ENCODE measurements around the gene RPAP3. TPM values are rescaled to one million over a fixed set of nuclear protein-coding genes. Genes with fewer than 3 reads are reported as not detected.
"Not testable (repeated sequence)": the region's sequence is repeated elsewhere in the genome, so short reads cannot be mapped to it uniquely, and the experiment has no call there.

Gene RPAP3
- total RNA-seq, 1 experiment from 2014 or later = 47.2 TPM

DNA sequence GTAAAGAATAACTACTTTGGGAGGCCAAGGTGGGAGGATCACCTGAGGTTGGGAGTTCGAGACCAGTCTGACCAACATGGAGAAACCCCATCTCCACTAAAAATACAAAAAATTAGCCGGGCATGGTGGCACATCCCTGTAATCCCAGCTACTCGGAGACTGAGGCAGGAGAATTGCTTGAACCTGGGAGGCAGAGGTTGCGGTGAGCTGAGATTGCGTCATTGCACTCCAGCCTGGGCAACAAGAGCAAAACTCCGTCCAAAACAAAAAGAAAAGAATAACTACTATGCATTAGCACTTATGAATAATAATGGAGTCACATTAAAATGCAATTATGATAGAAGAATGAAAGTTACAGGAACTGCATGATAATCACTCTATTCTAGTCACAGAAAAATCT lies 37.9 kb downstream of the RPAP3 start:
- H3K36me3 ChIP-seq (ENCODE audit: insufficient read depth, low read length) = peaks cover 68% of the 10 kb centered on the region; the same call in 1 of the 2 replicates
- not testable (repeated sequence) for H3K4me2 ChIP-seq (ENCODE audit: low read depth, low read length, poor library complexity, severe bottlenecking); H3K9ac ChIP-seq (ENCODE audit: low read length)

DNA sequence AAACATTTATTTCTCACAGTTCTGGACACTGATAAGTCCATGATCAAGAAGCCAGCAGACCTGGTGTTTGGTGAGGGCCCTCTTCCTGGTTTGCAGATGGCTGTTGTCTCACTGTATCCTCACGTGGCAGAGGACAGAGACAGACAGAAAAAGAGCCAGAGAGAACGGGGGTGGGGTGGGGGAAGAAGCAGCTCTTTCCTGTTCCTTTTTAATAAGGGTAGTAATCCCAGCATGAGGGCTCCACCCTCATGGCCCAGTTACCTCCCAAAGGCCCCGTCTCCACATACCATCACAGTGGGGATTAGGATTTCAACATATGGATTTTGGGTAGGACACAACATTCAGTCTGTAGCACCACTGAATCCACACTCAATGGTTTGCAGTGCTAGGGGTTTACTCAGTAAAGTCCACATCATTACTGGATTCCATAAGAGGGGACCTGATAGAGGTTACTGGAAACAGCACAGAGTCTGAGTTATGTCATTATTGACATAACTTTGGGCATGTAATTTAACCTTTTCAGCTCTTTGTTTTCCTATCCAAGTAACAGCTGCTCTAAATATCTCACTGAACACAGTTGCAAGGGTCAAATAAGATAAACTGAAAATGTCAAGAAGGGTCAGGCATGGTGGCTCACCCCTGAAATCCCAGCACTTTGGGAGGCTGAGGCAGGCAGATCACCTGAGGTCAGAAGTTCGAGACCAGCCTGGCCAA lies 53.2 kb downstream of the RPAP3 start:
- Histone ChIP-seq H3K9me3 (ENCODE audit: low read length) (no peaks in the 10 kb centered on the region), H3K79me2 (ENCODE audit: low read length) (peaks cover 12% of the 10 kb centered on the region; the same call in 1 of the 2 replicates), H3K4me3 (ENCODE audit: low read length) (0 out of 2 replicates have a peak overlapping the region, but pooled peaks have one; percentile 5), H4K20me1 (ENCODE audit: insufficient read depth, low read depth, low read length) (no peaks in the 10 kb centered on the region), H3K36me3 (ENCODE audit: insufficient read depth, low read length) (peaks cover 7% of the 10 kb centered on the region), H3K9ac (ENCODE audit: low read length) (peak overlapping the region; percentile 31; the same call in 1 of the 2 replicates), H3K4me2 (ENCODE audit: low read depth, low read length, poor library complexity, severe bottlenecking) (peak overlapping the region; percentile 47), H3K27ac (ENCODE audit: low read length) (peak overlapping the region; percentile 80), H3K9me2 (replicated peaks; ENCODE audit: insufficient read depth, low read length) (no peaks in the 10 kb centered on the region), H3K4me1 (ENCODE audit: low read length) (peaks cover 18% of the 10 kb centered on the region), H3K27me3 (ENCODE audit: low read length) (no peaks in the 10 kb centered on the region), H2AFZ (ENCODE audit: low read length) (no peak overlapping the region)
- DNase-seq = peak; percentile 53

More for the DNA sequence above, 37.9 kb downstream of the RPAP3 start:
- not testable (repeated sequence) for H3K27ac ChIP-seq (ENCODE audit: low read length); H3K4me3 ChIP-seq (ENCODE audit: low read length); H4K20me1 ChIP-seq (ENCODE audit: insufficient read depth, low read depth, low read length); H3K27me3 ChIP-seq (ENCODE audit: low read length); H3K9me2 ChIP-seq (replicated peaks; ENCODE audit: insufficient read depth, low read length); H3K4me1 ChIP-seq (ENCODE audit: low read length); DNase-seq; H2AFZ ChIP-seq (ENCODE audit: low read length); H3K9me3 ChIP-seq (ENCODE audit: low read length)
- peaks cover 30% of the 10 kb centered on the region for H3K79me2 ChIP-seq (ENCODE audit: low read length)

DNA sequence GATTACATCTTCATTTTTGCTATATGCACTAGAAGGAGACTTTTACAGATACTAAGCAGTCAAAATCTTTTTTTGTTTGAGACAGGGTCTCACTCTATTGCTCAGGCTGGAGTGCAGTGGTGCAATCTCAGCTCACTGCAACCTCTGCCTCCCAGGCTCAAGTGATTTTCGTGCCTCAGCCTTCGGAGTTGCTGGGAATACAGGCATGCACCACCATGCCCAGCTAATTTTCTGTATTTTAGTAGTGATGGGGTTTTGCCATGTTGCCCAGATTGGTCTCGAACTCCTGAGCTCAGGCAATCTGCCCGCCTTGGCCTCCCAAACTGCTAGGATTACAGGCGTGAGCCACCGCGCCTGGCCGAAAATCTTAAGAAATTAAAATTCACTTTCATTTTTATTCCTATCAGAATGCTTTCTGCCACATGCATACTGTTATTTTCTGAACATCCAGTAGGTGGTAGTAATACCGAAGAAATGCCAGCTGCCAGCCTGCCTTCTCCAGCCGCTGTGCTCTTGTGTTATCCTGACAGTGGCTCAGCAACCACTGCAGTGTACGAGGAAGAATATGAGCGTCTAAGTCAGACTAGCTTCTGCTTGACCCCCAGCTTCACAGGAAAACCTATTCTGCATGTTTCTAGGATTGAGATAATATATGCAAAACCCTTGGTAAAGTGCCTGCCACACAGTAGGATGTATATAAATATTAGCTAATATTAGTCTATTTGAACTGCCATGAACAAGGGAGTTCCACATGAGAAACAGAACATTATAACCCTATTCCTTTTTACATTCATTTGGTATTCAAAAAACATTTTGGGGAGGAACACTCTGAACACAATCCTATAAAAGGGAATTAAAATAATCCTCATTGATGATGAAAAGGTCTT lies 54.2 kb downstream of the RPAP3 start:
- Histone ChIP-seq H3K9ac (ENCODE audit: low read length) (peak overlapping the region; percentile 31; the same call in 1 of the 2 replicates), H3K4me3 (ENCODE audit: low read length) (0 out of 2 replicates have a peak overlapping the region, but pooled peaks have one; percentile 5), H4K20me1 (ENCODE audit: insufficient read depth, low read depth, low read length) (no peaks in the 10 kb centered on the region), H3K4me2 (ENCODE audit: low read depth, low read length, poor library complexity, severe bottlenecking) (peak overlapping the region; percentile 47), H3K36me3 (ENCODE audit: insufficient read depth, low read length) (peaks cover 10% of the 10 kb centered on the region), H3K27ac (ENCODE audit: low read length) (peak overlapping the region; percentile 80), H3K9me2 (replicated peaks; ENCODE audit: insufficient read depth, low read length) (no peaks in the 10 kb centered on the region), H3K9me3 (ENCODE audit: low read length) (no peaks in the 10 kb centered on the region), H3K79me2 (ENCODE audit: low read length) (peaks cover 8% of the 10 kb centered on the region; the same call in 1 of the 2 replicates), H2AFZ (ENCODE audit: low read length) (no peak overlapping the region), H3K4me1 (ENCODE audit: low read length) (peaks cover 18% of the 10 kb centered on the region), H3K27me3 (ENCODE audit: low read length) (no peaks in the 10 kb centered on the region)
- peak; percentile 89 for DNase-seq

DNA sequence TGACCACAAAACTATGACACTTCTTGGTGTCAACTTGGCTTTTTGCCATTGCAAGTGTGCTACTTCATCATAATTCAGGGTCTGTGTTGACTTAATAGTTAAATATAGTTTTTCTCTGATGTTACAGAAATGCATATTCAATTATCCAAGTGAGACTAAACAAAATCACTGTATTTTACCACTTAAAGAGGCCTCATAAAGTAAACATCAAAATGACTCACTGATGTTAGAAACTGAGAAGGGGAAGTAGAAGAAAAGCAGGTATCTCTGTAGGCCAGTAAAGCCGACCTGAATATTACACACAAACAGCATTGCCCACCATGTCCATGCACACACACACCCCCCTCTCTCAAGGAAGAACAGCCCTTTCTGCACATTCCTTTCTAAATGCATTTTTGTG lies 55.4 kb downstream of the RPAP3 start:
- Histone ChIP-seq H3K9ac (ENCODE audit: low read length) (no peak overlapping the region), H3K36me3 (ENCODE audit: insufficient read depth, low read length) (peaks cover 20% of the 10 kb centered on the region), H3K9me3 (ENCODE audit: low read length) (no peaks in the 10 kb centered on the region), H3K4me1 (ENCODE audit: low read length) (peaks cover 16% of the 10 kb centered on the region), H2AFZ (ENCODE audit: low read length) (no peak overlapping the region), H3K4me2 (ENCODE audit: low read depth, low read length, poor library complexity, severe bottlenecking) (no peak overlapping the region), H3K9me2 (replicated peaks; ENCODE audit: insufficient read depth, low read length) (no peaks in the 10 kb centered on the region), H3K27ac (ENCODE audit: low read length) (no peak overlapping the region), H3K79me2 (ENCODE audit: low read length) (peaks cover 12% of the 10 kb centered on the region; the same call in 1 of the 2 replicates), H3K27me3 (ENCODE audit: low read length) (no peaks in the 10 kb centered on the region), H3K4me3 (ENCODE audit: low read length) (no peak overlapping the region), H4K20me1 (ENCODE audit: insufficient read depth, low read depth, low read length) (no peaks in the 10 kb centered on the region)
- DNase-seq = no peak

- Histone ChIP-seq H3K27ac (ENCODE audit: low read length) (no peak overlapping the region), H3K4me1 (ENCODE audit: low read length) (peaks cover 14% of the 10 kb centered on the region), H3K79me2 (ENCODE audit: low read length) (peaks cover 12% of the 10 kb centered on the region; the same call in 1 of the 2 replicates), H3K4me3 (ENCODE audit: low read length) (no peak overlapping the region), H3K9me3 (ENCODE audit: low read length) (peaks cover 6% of the 10 kb centered on the region; the same call in 1 of the 2 replicates), H3K9ac (ENCODE audit: low read length) (no peak overlapping the region), H3K27me3 (ENCODE audit: low read length) (no peaks in the 10 kb centered on the region), H3K36me3 (ENCODE audit: insufficient read depth, low read length) (peaks cover 27% of the 10 kb centered on the region), H3K4me2 (ENCODE audit: low read depth, low read length, poor library complexity, severe bottlenecking) (no peak overlapping the region), H2AFZ (ENCODE audit: low read length) (no peak overlapping the region), H4K20me1 (ENCODE audit: insufficient read depth, low read depth, low read length) (no peaks in the 10 kb centered on the region), H3K9me2 (replicated peaks; ENCODE audit: insufficient read depth, low read length) (no peaks in the 10 kb centered on the region)
- no peak for DNase-seq
Observed at GRCh38 chr12:47649381-47649780, 56.4 kb downstream of the RPAP3 start.

GRCh38 chr12:47648056-47648579 lies 57.7 kb downstream of the RPAP3 start:
- no peaks in the 10 kb centered on the region for H3K27me3 ChIP-seq (ENCODE audit: low read length)
- no peaks in the 10 kb centered on the region for H4K20me1 ChIP-seq (ENCODE audit: insufficient read depth, low read depth, low read length)
- H3K27ac ChIP-seq (ENCODE audit: low read length) = no peak overlapping the region
- no peak overlapping the region for H3K9ac ChIP-seq (ENCODE audit: low read length)
- H2AFZ ChIP-seq (ENCODE audit: low read length) = no peak overlapping the region
- peaks cover 10% of the 10 kb centered on the region; the same call in 1 of the 2 replicates for H3K9me3 ChIP-seq (ENCODE audit: low read length)
- no peak overlapping the region for H3K4me2 ChIP-seq (ENCODE audit: low read depth, low read length, poor library complexity, severe bottlenecking)
- peaks cover 15% of the 10 kb centered on the region; the same call in 1 of the 2 replicates for H3K79me2 ChIP-seq (ENCODE audit: low read length)
- DNase-seq = no peak
- H3K4me3 ChIP-seq (ENCODE audit: low read length) = no peak overlapping the region
- H3K9me2 ChIP-seq (replicated peaks; ENCODE audit: insufficient read depth, low read length) = no peaks in the 10 kb centered on the region
- H3K4me1 ChIP-seq (ENCODE audit: low read length) = peaks cover 14% of the 10 kb centered on the region
- H3K36me3 ChIP-seq (ENCODE audit: insufficient read depth, low read length) = peaks cover 33% of the 10 kb centered on the region

DNA sequence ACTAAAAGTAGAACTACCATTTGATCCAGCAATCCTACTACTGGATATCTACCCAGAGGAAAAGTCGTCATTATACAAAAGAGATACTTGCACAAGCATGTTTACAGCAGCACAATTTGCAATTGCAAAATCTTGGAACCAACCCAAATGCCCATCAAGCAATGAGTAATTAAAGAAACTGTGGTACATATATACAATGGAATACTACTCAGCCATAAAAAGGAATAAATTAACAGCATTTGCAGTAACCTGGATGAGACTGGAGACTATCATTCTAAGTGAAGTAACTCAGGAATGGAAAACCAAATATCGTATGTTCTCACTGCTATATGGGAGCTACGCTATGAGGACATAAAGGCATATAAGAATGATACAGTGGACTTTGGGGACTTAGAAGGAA lies 63.5 kb downstream of the RPAP3 start:
- H3K4me3 ChIP-seq (ENCODE audit: low read length); H3K4me1 ChIP-seq (ENCODE audit: low read length); H3K4me2 ChIP-seq (ENCODE audit: low read depth, low read length, poor library complexity, severe bottlenecking); H4K20me1 ChIP-seq (ENCODE audit: insufficient read depth, low read depth, low read length); H3K27ac ChIP-seq (ENCODE audit: low read length); H3K27me3 ChIP-seq (ENCODE audit: low read length); H3K9me2 ChIP-seq (replicated peaks; ENCODE audit: insufficient read depth, low read length); DNase-seq; H2AFZ ChIP-seq (ENCODE audit: low read length); H3K9ac ChIP-seq (ENCODE audit: low read length): not testable (repeated sequence)
- H3K36me3 ChIP-seq (ENCODE audit: insufficient read depth, low read length) = peaks cover 49% of the 10 kb centered on the region
- H3K9me3 ChIP-seq (ENCODE audit: low read length) = peaks cover 16% of the 10 kb centered on the region; the same call in 1 of the 2 replicates
- H3K79me2 ChIP-seq (ENCODE audit: low read length) = peaks cover 38% of the 10 kb centered on the region

Measured in Karpas-422 (cell line).